Thyroid gland (tissue), 4 donors: ENCODE data around the gene PIK3AP1.

Experiments
- CTCF ChIP-seq, 6 experiments: fragments of 200-600 bp in 3 of 6; fragments of 450-650 bp in 3 of 6; sonication (generic) in 3 of 6; IDR thresholded peaks; one replicate each; pipeline ENCODE4 v1.5.1; 2016 to 2019; ENCODE audit warnings: antibody characterized with exemption in 6 of 6, mild to moderate bottlenecking in 2 of 6, inconsistent platforms in 1 of 6, moderate library complexity in 1 of 6
- POLR2A ChIP-seq, 2 donors: fragments of 450-650 bp; IDR thresholded peaks; one replicate each; pipeline ENCODE4 v1.6.1; 2017; ENCODE audit warnings: antibody characterized with exemption in 2 of 2, mild to moderate bottlenecking in 2 of 2, moderate library complexity in 1 of 2

- no peak for TF ChIP-seq CTCF (IDR thresholded peaks at IDR 0.05)
- no peak for TF ChIP-seq POLR2A (IDR thresholded peaks at IDR 0.05)
Observed at GRCh38 chr10:96752375-96752774, 32.1 kb upstream of the PIK3AP1 start.
